PC-3 (cell line): ENCODE measurements around the gene OOSP3. TPM values are rescaled to one million over a fixed set of nuclear protein-coding genes. Genes with fewer than 3 reads are reported as not detected.
"Not testable (repeated sequence)": the region's sequence is repeated elsewhere in the genome, so short reads cannot be mapped to it uniquely, and the experiment has no call there.

Experiments
- ATAC-seq: fragments of 200-7000 bp; cut with Tn5 transposase; 2 replicates; pipeline ENCODE4 v1.9.1; 2020; ENCODE audit warnings: mild to moderate bottlenecking, moderate library complexity
- BruUV-seq: library from RNA; stranded (reverse); fragments of 400-500 nt; replicated peaks from 2 replicates; lab custom pipeline; 2021; lab: Mats Ljungman, UMichigan
- CTCF ChIA-PET: fragments of 300-600 bp; sonication (Branson Sonifier 250); formaldehyde crosslinking; loops from one replicate; lab custom pipeline; 2022; ENCODE audit warnings: antibody characterized with exemption; lab: Charles Lee
- POLR2A ChIA-PET: fragments of 300-600 bp; sonication (Branson Sonifier 250); formaldehyde crosslinking; loops from one replicate; lab custom pipeline; 2022; ENCODE audit warnings: antibody characterized with exemption; ENCODE audit not compliant: unreplicated experiment; lab: Charles Lee
- DNase-seq: peaks from one replicate; pipeline ENCODE4 v3.0.0-alpha.2; 2015
- H2AFZ ChIP-seq: fragments of 300-600 bp; sonication (generic); 2 replicates; pipeline ENCODE4 v1.6.0; 2016; ENCODE audit warnings: antibody characterized with exemption, low read length
- H3F3A ChIP-seq: fragments of 300-600 bp; sonication (generic); one replicate; pipeline ENCODE4 v1.6.0; 2017; ENCODE audit warnings: antibody characterized with exemption, low read length, control low read depth, mild to moderate bottlenecking; ENCODE audit not compliant: unreplicated experiment
- H3K27ac ChIP-seq: fragments of 300-600 bp; sonication (generic); 2 replicates; pipeline ENCODE4 v1.5.1; 2016; ENCODE audit warnings: mild to moderate bottlenecking, low read length
- H3K27me3 ChIP-seq: fragments of 300-600 bp; sonication (generic); 2 replicates; pipeline ENCODE4 v1.6.1; 2016; ENCODE audit warnings: low read length, mixed read lengths
- H3K36me3 ChIP-seq: fragments of 300-600 bp; sonication (generic); 2 replicates; pipeline ENCODE4 v1.6.1; 2016; ENCODE audit warnings: low read depth, mixed run types, low read length, mixed read lengths
- H3K4me1 ChIP-seq: fragments of 300-600 bp; sonication (generic); 2 replicates; pipeline ENCODE4 v1.5.1; 2016; ENCODE audit warnings: low read length; ENCODE audit not compliant: insufficient read depth
- H3K4me2 ChIP-seq: fragments of 300-600 bp; sonication (generic); 2 replicates; pipeline ENCODE4 v1.6.0; 2016; ENCODE audit warnings: low read length
- H3K4me3 ChIP-seq: fragments of 300-600 bp; sonication (generic); 2 replicates; pipeline ENCODE4 v1.5.1; 2016; ENCODE audit warnings: mild to moderate bottlenecking, low read length, mixed read lengths
- H3K79me2 ChIP-seq: fragments of 300-600 bp; sonication (generic); 2 replicates; pipeline ENCODE4 v1.6.1; 2017; ENCODE audit warnings: low read length, mixed read lengths
- H3K9ac ChIP-seq: fragments of 300-600 bp; sonication (generic); 2 replicates; pipeline ENCODE4 v1.6.0; 2016; ENCODE audit warnings: mild to moderate bottlenecking, low read length
- H3K9me2 ChIP-seq: fragments of 300-600 bp; sonication (generic); replicated peaks from 2 replicates; pipeline ENCODE4 v1.6.1; 2016; ENCODE audit warnings: mixed run types, low read length, mixed read lengths
- H3K9me3 ChIP-seq: fragments of 300-600 bp; sonication (generic); 2 replicates; pipeline ENCODE4 v1.6.1; 2016; ENCODE audit warnings: low read length, mixed read lengths
- H4K20me1 ChIP-seq: fragments of 300-600 bp; sonication (generic); 2 replicates; pipeline ENCODE4 v1.6.1; 2016; ENCODE audit warnings: low read length, mixed read lengths
- EZH2 ChIP-seq: fragments of 300-600 bp; sonication (generic); IDR thresholded peaks from one replicate; pipeline ENCODE4 v1.6.1; 2017; ENCODE audit warnings: antibody characterized with exemption, mild to moderate bottlenecking, low read length; ENCODE audit not compliant: unreplicated experiment
- EZH2phosphoT487 ChIP-seq: fragments of 300-600 bp; sonication (generic); IDR thresholded peaks from 2 replicates; pipeline ENCODE4 v1.6.1; 2018; ENCODE audit warnings: mild to moderate bottlenecking, antibody characterized with exemption, low read length, borderline replicate concordance
- intact Hi-C: fragments of 100-400 bp; cut with micrococcal nuclease; formaldehyde crosslinking; loops from 2 replicates; pipeline ENCODE4 v1.9.0; 2023
- total RNA-seq: library from RNA; depleted of rRNA; stranded (reverse); fragments of >200 nt; gene quantifications from 2 replicates; pipeline ENCODE4 v1.2.3, GENCODE V29; 2014
- TF ChIP-seq, protein P1 (sequence below): fragments of 300-600 bp; sonication (generic); conservative IDR thresholded peaks from 2 replicates; pipeline ENCODE4 v1.5.1; 2017; ENCODE audit warnings: antibody characterized with exemption, low read depth, mild to moderate bottlenecking, low read length

The OOSP3 gene
- total RNA-seq, 1 experiment from 2014 or later, result not detected

DNA sequence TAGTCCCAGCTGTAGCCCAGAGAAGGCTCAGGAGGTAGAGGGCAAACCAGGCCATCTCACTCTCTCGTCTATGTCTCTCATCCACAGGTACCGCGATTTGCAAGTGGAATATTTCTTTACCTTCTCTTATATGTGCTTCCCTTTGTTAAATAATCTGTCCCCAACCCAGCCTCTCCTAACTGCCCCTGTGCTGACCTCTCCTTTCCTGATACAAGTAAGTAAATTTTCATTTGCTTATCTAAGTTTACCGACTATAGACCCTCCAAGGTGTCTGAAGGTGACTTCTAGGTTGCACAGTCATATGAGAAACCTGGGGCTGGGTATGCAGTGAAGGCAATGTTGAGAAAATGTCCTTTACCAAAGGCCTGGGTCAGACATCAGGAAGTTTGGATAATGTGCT, 33.2 kb upstream of the OOSP3 start, which contains the start of gene CBLIF:
CBLIF (minus strand) TSS at position 101 of the 400 bp plus-strand sequence; CDS start at position 55, 46 bp downstream.
- TF ChIP-seq, protein P1, sequence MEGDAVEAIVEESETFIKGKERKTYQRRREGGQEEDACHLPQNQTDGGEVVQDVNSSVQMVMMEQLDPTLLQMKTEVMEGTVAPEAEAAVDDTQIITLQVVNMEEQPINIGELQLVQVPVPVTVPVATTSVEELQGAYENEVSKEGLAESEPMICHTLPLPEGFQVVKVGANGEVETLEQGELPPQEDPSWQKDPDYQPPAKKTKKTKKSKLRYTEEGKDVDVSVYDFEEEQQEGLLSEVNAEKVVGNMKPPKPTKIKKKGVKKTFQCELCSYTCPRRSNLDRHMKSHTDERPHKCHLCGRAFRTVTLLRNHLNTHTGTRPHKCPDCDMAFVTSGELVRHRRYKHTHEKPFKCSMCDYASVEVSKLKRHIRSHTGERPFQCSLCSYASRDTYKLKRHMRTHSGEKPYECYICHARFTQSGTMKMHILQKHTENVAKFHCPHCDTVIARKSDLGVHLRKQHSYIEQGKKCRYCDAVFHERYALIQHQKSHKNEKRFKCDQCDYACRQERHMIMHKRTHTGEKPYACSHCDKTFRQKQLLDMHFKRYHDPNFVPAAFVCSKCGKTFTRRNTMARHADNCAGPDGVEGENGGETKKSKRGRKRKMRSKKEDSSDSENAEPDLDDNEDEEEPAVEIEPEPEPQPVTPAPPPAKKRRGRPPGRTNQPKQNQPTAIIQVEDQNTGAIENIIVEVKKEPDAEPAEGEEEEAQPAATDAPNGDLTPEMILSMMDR, result no peak
- TF ChIP-seq EZH2phosphoT487, result no peak
- no peak for TF ChIP-seq EZH2
- no peaks in the 10 kb centered on the region for H3K27me3 ChIP-seq
- no peaks in the 10 kb centered on the region for H3K79me2 ChIP-seq
- BruUV-seq, result no TSS peak
- H3K9ac ChIP-seq, result no peak within 1 kb of the TSS
- H3K27ac ChIP-seq, result no peak within 1 kb of the TSS
- no peaks in the 10 kb centered on the region for H4K20me1 ChIP-seq
- no peaks in the 10 kb centered on the region for H3K9me3 ChIP-seq
- H2AFZ ChIP-seq, result no peak within 1 kb of the TSS
- DNase-seq (no peak), ATAC-seq (no peak)
- POLR2A ChIA-PET, result no interaction called here
- intact Hi-C loops, result no loop called here
- no peaks in the 10 kb centered on the region for H3K36me3 ChIP-seq
- H3K9me2 ChIP-seq, result 0 out of 2 replicates have a peak, but pooled peaks cover 5% of the 10 kb centered on the region
- no peak within 1 kb of the TSS for H3K4me3 ChIP-seq
- H3F3A ChIP-seq, result no peaks in the 10 kb centered on the region
- CTCF ChIA-PET, result no interaction called here
- H3K4me2 ChIP-seq, result no peak within 1 kb of the TSS
- no peaks in the 10 kb centered on the region for H3K4me1 ChIP-seq

DNA sequence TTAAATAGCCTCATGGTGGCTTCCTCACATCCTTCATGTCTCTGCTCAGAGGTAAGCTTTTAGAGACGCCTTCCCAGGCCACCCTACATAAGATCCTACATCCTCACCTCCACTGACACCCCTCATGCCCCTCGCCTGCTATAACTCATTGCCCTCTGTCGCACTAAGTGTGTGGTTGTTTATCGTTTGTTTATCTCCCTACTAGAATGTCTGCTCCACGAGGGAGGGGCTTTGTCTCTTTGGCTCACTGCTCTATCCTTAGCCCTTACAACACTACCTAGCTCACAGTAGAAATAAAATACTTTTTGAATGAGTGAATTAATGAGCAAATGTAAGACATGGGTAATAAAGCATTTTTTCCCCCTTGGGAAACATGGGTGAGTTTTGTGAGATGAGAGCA, 32.0 kb upstream of the OOSP3 start:
- no TSS peak for BruUV-seq
- ChIA-PET CTCF (no interaction called here), POLR2A (no interaction called here)
- H3K79me2 ChIP-seq, result no peaks in the 10 kb centered on the region
- H3K27me3 ChIP-seq, result no peaks in the 10 kb centered on the region
- H3F3A ChIP-seq, result no peaks in the 10 kb centered on the region
- no peaks in the 10 kb centered on the region for H3K4me1 ChIP-seq
- no peaks in the 10 kb centered on the region for H3K9me3 ChIP-seq
- no peak overlapping the region for H3K27ac ChIP-seq
- ATAC-seq (no peak), DNase-seq (no peak)
- intact Hi-C loops, result no loop called here
- H3K9ac ChIP-seq, result no peak overlapping the region
- H3K4me2 ChIP-seq, result no peak overlapping the region
- H3K4me3 ChIP-seq, result no peak overlapping the region
- H2AFZ ChIP-seq, result no peak overlapping the region
- no peaks in the 10 kb centered on the region for H4K20me1 ChIP-seq
- TF ChIP-seq EZH2 (no peak), EZH2phosphoT487 (no peak)
- TF ChIP-seq, protein P1, result no peak
- 0 out of 2 replicates have a peak, but pooled peaks cover 3% of the 10 kb centered on the region for H3K9me2 ChIP-seq
- H3K36me3 ChIP-seq, result no peaks in the 10 kb centered on the region

DNA sequence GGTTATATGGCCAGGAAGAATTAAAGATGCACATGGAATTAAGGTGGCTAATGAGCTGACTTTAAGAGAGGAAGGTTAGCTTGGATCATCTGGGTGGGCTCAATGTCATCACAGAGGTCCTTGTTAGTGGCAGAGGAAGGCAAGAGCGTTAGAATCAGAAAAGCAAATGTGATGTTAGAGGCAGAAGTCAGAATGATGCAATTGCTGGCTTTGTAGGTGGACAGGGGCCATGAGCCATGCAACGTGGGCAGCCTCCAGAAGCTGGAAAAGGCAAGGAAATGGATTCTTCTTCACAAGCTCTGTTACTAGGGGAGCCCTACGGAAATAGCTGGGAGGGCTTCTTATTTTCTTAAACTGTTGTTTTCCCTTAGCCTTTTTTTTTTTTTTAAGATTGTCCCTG, 31.0 kb upstream of the OOSP3 start:
- Histone ChIP-seq H3K79me2 (no peaks in the 10 kb centered on the region), H3K27me3 (no peaks in the 10 kb centered on the region), H3K4me3 (no peak overlapping the region), H3K9ac (no peak overlapping the region), H3K9me2 (0 out of 2 replicates have a peak, but pooled peaks cover 3% of the 10 kb centered on the region), H4K20me1 (no peaks in the 10 kb centered on the region), H2AFZ (no peak overlapping the region), H3K27ac (no peak overlapping the region), H3K36me3 (no peaks in the 10 kb centered on the region), H3F3A (no peaks in the 10 kb centered on the region), H3K4me2 (no peak overlapping the region), H3K9me3 (no peaks in the 10 kb centered on the region), H3K4me1 (no peaks in the 10 kb centered on the region)
- DNase-seq, result no peak
- intact Hi-C loops, result no loop called here
- no peak for TF ChIP-seq EZH2phosphoT487
- no peak for TF ChIP-seq EZH2
- ChIA-PET POLR2A (no interaction called here), CTCF (no interaction called here)
- ATAC-seq, result no peak
- BruUV-seq, result no TSS peak

DNA sequence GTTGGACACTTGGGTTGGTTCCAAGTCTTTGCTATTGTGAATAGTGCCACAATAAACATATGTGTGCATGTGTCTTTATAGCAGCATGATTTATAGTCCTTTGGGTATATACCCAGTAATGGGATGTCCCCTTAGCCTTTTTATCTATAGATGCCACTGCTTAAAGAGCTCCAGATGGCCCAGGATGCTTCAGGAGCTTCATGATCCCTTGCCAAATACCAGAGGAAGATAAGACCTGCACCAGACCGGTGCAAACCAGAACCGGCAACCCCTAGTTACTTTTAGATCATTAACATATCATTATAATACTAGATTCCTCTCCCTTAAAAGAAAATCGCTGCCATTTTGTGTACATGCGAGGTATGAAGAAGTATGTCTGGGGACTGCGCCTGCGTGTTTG, 30.1 kb upstream of the OOSP3 start:
- intact Hi-C loops, H2AFZ ChIP-seq, H4K20me1 ChIP-seq, H3K9me3 ChIP-seq, H3K27me3 ChIP-seq, BruUV-seq, H3K27ac ChIP-seq, ATAC-seq, H3K9me2 ChIP-seq, H3K79me2 ChIP-seq, H3K4me3 ChIP-seq, H3K9ac ChIP-seq, H3F3A ChIP-seq, H3K36me3 ChIP-seq, POLR2A ChIA-PET, H3K4me1 ChIP-seq, CTCF ChIA-PET, H3K4me2 ChIP-seq, DNase-seq: not testable (repeated sequence)
